ENCODE results near the gene ZNF24.

The ZNF24 gene

GRCh38 chr18:35352778-35353177, 8.6 kb upstream of the ZNF24 start:
- no peak for DNase-seq

- no peak for DNase-seq
These were observed 8.1 kb upstream of the ZNF24 start for GRCh38 chr18:35352283-35352682.

- DNase-seq, result no peak
These were observed 3.8 kb upstream of the ZNF24 start for GRCh38 chr18:35348001-35348400.

GRCh38 chr18:35345950-35346349, 1.7 kb upstream of the ZNF24 start:
- no peak for DNase-seq

GRCh38 chr18:35345460-35345921, 1.3 kb upstream of the ZNF24 start:
- DNase-seq, result no peak

GRCh38 chr18:35344736-35345459, 678 bp upstream of the ZNF24 start:
- DNase-seq, result no peak

- no peak for DNase-seq
These were observed 708 bp downstream of the ZNF24 start for GRCh38 chr18:35343488-35343935.

GRCh38 chr18:35337286-35337685, 6.9 kb downstream of the ZNF24 start:
- DNase-seq, result no peak

- no peak for DNase-seq
These were observed 8.4 kb downstream of the ZNF24 start for GRCh38 chr18:35335866-35336265.

- no peak for DNase-seq
These were observed 9.4 kb downstream of the ZNF24 start for GRCh38 chr18:35334821-35335220.

GRCh38 chr18:35334212-35334611, 10.0 kb downstream of the ZNF24 start:
- DNase-seq, result no peak

GRCh38 chr18:35331367-35332087, 12.7 kb downstream of the ZNF24 start:
- DNase-seq, result no peak

- DNase-seq, result no peak
These were observed 15.4 kb downstream of the ZNF24 start for GRCh38 chr18:35328868-35329267.

- DNase-seq, result no peak
These were observed 17.4 kb downstream of the ZNF24 start for GRCh38 chr18:35326695-35327387.

GRCh38 chr18:35324926-35325655, 19.1 kb downstream of the ZNF24 start:
- no peak for DNase-seq

- DNase-seq, result no peak
These were observed 21.4 kb downstream of the ZNF24 start for GRCh38 chr18:35322486-35323458.

GRCh38 chr18:35311496-35311895, 32.7 kb downstream of the ZNF24 start:
- no peak for DNase-seq

GRCh38 chr18:35306588-35307250, 37.5 kb downstream of the ZNF24 start:
- no peak for DNase-seq

GRCh38 chr18:35303610-35304009, 40.6 kb downstream of the ZNF24 start:
- no peak for DNase-seq

GRCh38 chr18:35296060-35296459, 48.2 kb downstream of the ZNF24 start:
- DNase-seq, result no peak

- no peak for DNase-seq
These were observed 53.1 kb downstream of the ZNF24 start for GRCh38 chr18:35291166-35291565.

All from cortex of kidney (tissue), 1 donor.